Activated CD4-positive, alpha-beta T cell treated with anti-CD3 and anti-CD28 coated beads, Interleukin-10, Interleukin-2, amounts not matched to agents 100 ng/mL and 50 ng/mL, durations not matched to agents 16 hours and 8 hours (primary cell): Measurements from ENCODE around the gene PFDN6.

ENCODE experiments used
- DNase-seq: peaks from one replicate; pipeline ENCODE4 v3.0.0-alpha.2; 2020

The PFDN6 gene

GRCh38 chr6:33318426-33319073, 29.1 kb downstream of the PFDN6 start:
- no peak for DNase-seq

- no peak for DNase-seq
Measured at GRCh38 chr6:33319939-33320314, 30.5 kb downstream of the PFDN6 start.

- DNase-seq, result no peak
Measured at GRCh38 chr6:33320315-33321181, 31.1 kb downstream of the PFDN6 start.

GRCh38 chr6:33321227-33321626, 31.8 kb downstream of the PFDN6 start:
- no peak for DNase-seq

- DNase-seq, result no peak
Measured at GRCh38 chr6:33323623-33323948, 34.2 kb downstream of the PFDN6 start.

GRCh38 chr6:33324125-33324524, 34.7 kb downstream of the PFDN6 start:
- no peak for DNase-seq

GRCh38 chr6:33329058-33329457, 39.7 kb downstream of the PFDN6 start:
- DNase-seq, result no peak

GRCh38 chr6:33330736-33331135, 41.3 kb downstream of the PFDN6 start:
- DNase-seq, result no peak

GRCh38 chr6:33333666-33334065, 44.3 kb downstream of the PFDN6 start:
- DNase-seq, result no peak

- DNase-seq, result no peak
Measured at GRCh38 chr6:33335916-33336315, 46.5 kb downstream of the PFDN6 start.

GRCh38 chr6:33336495-33336894, 47.1 kb downstream of the PFDN6 start:
- DNase-seq, result no peak

- DNase-seq, result no peak
Measured at GRCh38 chr6:33339193-33339592, 49.8 kb downstream of the PFDN6 start.
